Neuronal stem cell (in vitro differentiated cells): ENCODE results near the gene RAI14.

ENCODE experiments used
- DNase-seq: peaks from one replicate; pipeline ENCODE4 v3.0.0-alpha.2; 2013; ENCODE audit warnings: low spot score
- H2AFZ ChIP-seq: one replicate; pipeline ENCODE4 v1.6.1; 2013; ENCODE audit warnings: mild to moderate bottlenecking, low read length, inconsistent platforms
- H2AK5ac ChIP-seq: 2 replicates; pipeline ENCODE4 v1.6.1; 2013; ENCODE audit warnings: low read depth, mild to moderate bottlenecking, inconsistent platforms, low read length, moderate library complexity, mixed read lengths
- H2BK120ac ChIP-seq: 2 replicates; pipeline ENCODE4 v1.6.1; 2013; ENCODE audit warnings: low read depth, mild to moderate bottlenecking, inconsistent platforms, low read length, moderate library complexity, mixed read lengths
- H2BK12ac ChIP-seq: one replicate; pipeline ENCODE4 v1.6.1; 2013; ENCODE audit warnings: low read length, inconsistent platforms
- H2BK15ac ChIP-seq: 2 replicates; pipeline ENCODE4 v1.6.1; 2013; ENCODE audit warnings: mild to moderate bottlenecking, low read length, inconsistent platforms, mixed read lengths
- H2BK5ac ChIP-seq: one replicate; pipeline ENCODE4 v1.6.1; 2013; ENCODE audit warnings: inconsistent platforms, mild to moderate bottlenecking, low read length, moderate library complexity
- H3K14ac ChIP-seq: one replicate; pipeline ENCODE4 v1.6.1; 2013; ENCODE audit warnings: low read length, inconsistent platforms
- H3K18ac ChIP-seq: 2 replicates; pipeline ENCODE4 v1.6.1; 2013; ENCODE audit warnings: low read length, inconsistent platforms
- H3K23ac ChIP-seq: 2 replicates; pipeline ENCODE4 v1.6.1; 2013; ENCODE audit warnings: low read depth, mild to moderate bottlenecking, mixed read lengths, low read length, inconsistent platforms; ENCODE audit not compliant: poor library complexity
- H3K27ac ChIP-seq: replicated peaks from 3 replicates; pipeline ENCODE4 v1.5.1; 2013; ENCODE audit warnings: low read length, inconsistent platforms
- H3K27me3 ChIP-seq, 3 experiments: 2 replicates each; pipeline ENCODE4 v1.6.1; 2013; ENCODE audit warnings: low read length in 3 of 3, mild to moderate bottlenecking in 2 of 3, inconsistent platforms in 1 of 3, low read depth in 1 of 3, mixed read lengths in 1 of 3, moderate library complexity in 1 of 3; ENCODE audit not compliant: control insufficient read depth in 3 of 3, insufficient read depth in 3 of 3
- H3K36me3 ChIP-seq, 2 donors: replicated peaks in 1 of 2; 2 replicates each; pipeline ENCODE4 v1.6.1; 2013; ENCODE audit warnings: low read length in 2 of 2; ENCODE audit not compliant: control insufficient read depth in 2 of 2, insufficient read depth in 2 of 2
- H3K4ac ChIP-seq: 2 replicates; pipeline ENCODE4 v1.6.1; 2013; ENCODE audit warnings: inconsistent platforms, mild to moderate bottlenecking, low read length, moderate library complexity
- H3K4me1 ChIP-seq, 2 donors: 1 replicate in 1 of 2; 2 replicates in 1 of 2; pipeline ENCODE4 v1.6.1; 2013; ENCODE audit warnings: low read length in 2 of 2, low read depth in 1 of 2; ENCODE audit not compliant: control insufficient read depth in 2 of 2, insufficient read depth in 1 of 2
- H3K4me2 ChIP-seq: one replicate; pipeline ENCODE4 v1.6.1; 2013; ENCODE audit warnings: mild to moderate bottlenecking, low read length, inconsistent platforms; ENCODE audit not compliant: insufficient read depth, poor library complexity, severe bottlenecking
- H3K4me3 ChIP-seq, 2 donors: 2 replicates each; pipeline ENCODE4 v1.5.1; 2013; ENCODE audit warnings: low read length in 2 of 2, mild to moderate bottlenecking in 2 of 2, inconsistent platforms in 1 of 2, moderate library complexity in 1 of 2
- H3K79me1 ChIP-seq: one replicate; pipeline ENCODE4 v1.6.1; 2013; ENCODE audit warnings: low read depth, mild to moderate bottlenecking, inconsistent platforms, low read length, moderate library complexity
- H3K9ac ChIP-seq: one replicate; pipeline ENCODE4 v1.6.1; 2013; ENCODE audit warnings: mild to moderate bottlenecking, low read depth, low read length, inconsistent platforms; ENCODE audit not compliant: poor library complexity
- H3K9me3 ChIP-seq, 2 donors: replicated peaks in 1 of 2; 2 replicates each; pipeline versions ENCODE3 to v1.6.1; 2013; ENCODE audit warnings: low read length in 2 of 2, mild to moderate bottlenecking in 2 of 2, inconsistent platforms in 1 of 2, low read depth in 1 of 2, mixed read lengths in 1 of 2, moderate library complexity in 1 of 2; ENCODE audit not compliant: control insufficient read depth in 2 of 2, insufficient read depth in 1 of 2
- H4K8ac ChIP-seq: one replicate; pipeline ENCODE4 v1.6.1; 2013; ENCODE audit warnings: low read depth, mild to moderate bottlenecking, inconsistent platforms, low read length, moderate library complexity
- H4K91ac ChIP-seq: one replicate; pipeline ENCODE4 v1.6.1; 2013; ENCODE audit warnings: low read length, low read depth, mild to moderate bottlenecking, inconsistent platforms; ENCODE audit not compliant: poor library complexity
- WGBS, 2 donors: extraction: QIAGEN DNeasy Blood & Tissue Kit; methylation state at CpG; one replicate each; pipeline ENCODE4 v1.1.7; 2013; ENCODE audit warnings: missing lambda C conversion rate in 2 of 2, mixed read lengths in 1 of 2; ENCODE audit not compliant: insufficient read length in 2 of 2, insufficient replicate concordance in 1 of 2; ENCODE audit errors: extremely low coverage in 2 of 2; 5-methylcytosine and 5-hydroxymethylcytosine counted together

The RAI14 gene

DNA sequence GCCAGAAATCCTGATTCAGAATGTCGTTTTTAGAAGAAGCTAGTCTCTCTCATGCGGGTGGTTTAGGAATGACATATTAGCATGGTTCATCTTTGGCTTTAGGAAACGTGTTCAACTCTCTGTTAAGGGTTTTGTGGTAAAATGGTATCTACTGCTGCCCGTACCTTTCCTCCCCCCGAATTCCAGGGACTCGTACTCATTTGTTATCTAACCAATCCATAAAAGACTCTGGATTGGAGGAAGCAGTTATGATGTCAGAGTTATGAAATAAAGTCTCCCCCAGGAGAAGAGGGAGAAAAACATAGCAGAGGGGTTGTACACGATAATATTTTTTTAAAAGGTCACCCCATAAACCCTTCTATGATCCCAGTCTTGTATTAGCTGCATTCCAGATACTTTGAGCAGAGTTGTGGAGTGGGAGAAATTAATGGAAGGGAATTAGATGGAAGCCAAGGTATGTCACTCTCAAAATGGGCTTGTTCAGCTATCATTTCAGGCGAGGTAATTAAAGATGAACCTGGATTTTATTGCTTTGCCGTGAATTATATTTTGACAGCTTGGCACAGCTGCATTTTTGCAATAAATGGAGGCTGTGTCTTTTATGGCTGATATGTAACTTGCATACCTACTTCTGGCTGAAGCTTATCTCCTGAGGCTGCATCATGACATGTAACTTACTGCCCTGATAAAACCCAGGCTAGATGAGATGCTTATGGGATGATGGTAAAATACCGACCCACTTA is 31.3 kb downstream of the RAI14 start:
- H3K27me3 ChIP-seq, result no peaks in the 10 kb centered on the region
- no peak overlapping the region for H3K27ac ChIP-seq
- no peak for DNase-seq
- peaks cover 0 to 42% of the 10 kb centered on the region in 2 donors for H3K36me3 ChIP-seq
- no peak overlapping the region for H2BK12ac ChIP-seq
- no peak overlapping the region for H3K4me3 ChIP-seq
- no peak overlapping the region for H2BK15ac ChIP-seq
- peaks cover 22 to 32% of the 10 kb centered on the region in 2 donors for H3K4me1 ChIP-seq
- H2BK5ac ChIP-seq, result no peak overlapping the region
- H3K4ac ChIP-seq, result no peak overlapping the region
- no peak overlapping the region for H2AFZ ChIP-seq
- no peak overlapping the region for H4K91ac ChIP-seq
- no peak overlapping the region for H3K9ac ChIP-seq
- no peak overlapping the region for H2AK5ac ChIP-seq
- no peak overlapping the region for H3K18ac ChIP-seq
- H3K14ac ChIP-seq, result no peak overlapping the region
- H3K4me2 ChIP-seq, result no peak overlapping the region
- H4K8ac ChIP-seq, result no peak overlapping the region
- no peak overlapping the region for H3K23ac ChIP-seq
- no CpG with 5 or more reads among the region's 10 CpGs for WGBS, 2 donors
- no peaks in the 10 kb centered on the region for H3K79me1 ChIP-seq
- H3K9me3 ChIP-seq, result peaks cover 0 to 4% of the 10 kb centered on the region in 2 donors
- no peak overlapping the region for H2BK120ac ChIP-seq

DNA sequence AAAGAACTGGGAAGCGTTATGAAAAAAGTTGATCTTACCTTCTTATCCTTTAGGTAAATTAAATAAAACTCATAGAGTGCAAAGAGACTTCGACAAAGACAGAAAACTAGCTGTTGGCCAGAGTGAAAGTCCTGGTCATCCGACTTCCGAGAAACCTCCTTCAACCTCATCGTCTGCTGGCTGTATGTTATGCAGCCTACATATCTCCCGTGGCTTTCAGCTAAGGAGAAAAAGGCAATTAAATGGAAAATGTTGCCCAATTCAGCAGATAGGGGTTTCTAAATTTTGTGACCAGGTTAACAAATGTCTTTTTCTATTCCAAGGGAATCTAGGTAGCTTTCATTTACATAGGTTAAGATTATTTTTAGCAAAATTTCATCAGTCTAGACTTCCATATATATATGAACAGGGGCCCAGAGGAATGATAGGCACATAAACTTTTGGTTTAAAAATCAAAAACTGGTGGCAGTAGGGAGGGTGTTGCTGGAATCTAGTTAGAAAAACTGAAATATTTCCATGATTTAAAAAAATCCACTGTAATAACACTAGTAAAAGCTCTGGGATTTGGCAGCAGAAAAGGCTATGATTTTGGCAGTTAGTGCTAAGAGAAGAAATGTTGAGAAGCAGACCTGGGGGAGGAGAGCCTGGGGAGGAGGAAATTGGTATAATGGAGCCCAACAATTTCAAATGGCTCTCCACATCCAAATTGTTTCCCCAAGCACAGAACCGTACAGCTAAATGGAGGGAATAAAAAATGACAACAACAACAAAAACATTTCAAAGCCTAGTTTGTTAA is 32.1 kb downstream of the RAI14 start:
- Histone ChIP-seq H2BK5ac (no peak overlapping the region), H3K14ac (no peak overlapping the region), H2BK15ac (no peak overlapping the region), H3K4me2 (no peak overlapping the region), H3K23ac (no peak overlapping the region), H3K9me3 (peaks cover 0 to 4% of the 10 kb centered on the region in 2 donors), H3K27me3 (no peaks in the 10 kb centered on the region), H3K18ac (no peak overlapping the region), H3K9ac (no peak overlapping the region), H4K8ac (no peak overlapping the region), H3K4me1 (peaks cover 26 to 32% of the 10 kb centered on the region in 2 donors), H2AK5ac (no peak overlapping the region), H2BK120ac (no peak overlapping the region), H3K4me3 (no peak overlapping the region), H3K27ac (no peak overlapping the region), H2AFZ (no peak overlapping the region), H3K4ac (no peak overlapping the region), H2BK12ac (no peak overlapping the region), H3K36me3 (peaks cover 2 to 49% of the 10 kb centered on the region in 2 donors), H4K91ac (no peak overlapping the region), H3K79me1 (peaks cover 5% of the 10 kb centered on the region)
- no peak for DNase-seq
- WGBS, 2 donors, result no CpG with 5 or more reads among the region's 7 CpGs

DNA sequence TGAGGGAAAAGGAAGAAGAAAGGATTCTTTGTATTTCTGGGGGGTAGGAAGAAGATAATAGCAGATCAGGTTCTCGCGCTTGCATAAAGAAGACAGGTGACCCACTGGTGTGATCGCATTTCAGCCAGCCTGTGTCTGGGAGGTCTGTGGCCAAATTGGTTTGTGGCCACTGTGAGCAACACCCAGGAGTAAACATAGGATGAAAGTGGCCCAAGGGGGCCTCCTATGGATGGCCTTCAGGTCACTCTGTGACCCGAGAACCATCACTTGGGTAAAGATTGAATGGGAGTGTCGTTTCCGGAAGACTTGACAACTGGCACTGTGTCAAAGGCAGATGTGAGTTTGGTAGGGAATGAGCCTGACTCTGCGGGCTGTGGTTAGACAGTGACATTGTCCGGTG is 34.2 kb downstream of the RAI14 start:
- peaks cover 15 to 25% of the 10 kb centered on the region in 2 donors for H3K4me1 ChIP-seq
- H3K23ac ChIP-seq, result no peak overlapping the region
- no peak overlapping the region for H4K8ac ChIP-seq
- no peak overlapping the region for H2AFZ ChIP-seq
- H2BK12ac ChIP-seq, result no peak overlapping the region
- H3K4ac ChIP-seq, result no peak overlapping the region
- no peak overlapping the region for H3K18ac ChIP-seq
- no peak overlapping the region for H3K14ac ChIP-seq
- H4K91ac ChIP-seq, result no peak overlapping the region
- no peak overlapping the region for H2BK5ac ChIP-seq
- H3K79me1 ChIP-seq, result peaks cover 5% of the 10 kb centered on the region
- peaks cover 3 to 58% of the 10 kb centered on the region in 2 donors for H3K36me3 ChIP-seq
- WGBS, 2 donors, result no CpG with 5 or more reads among the region's 8 CpGs
- no peak overlapping the region for H2BK120ac ChIP-seq
- no peaks in the 10 kb centered on the region for H3K27me3 ChIP-seq
- H2BK15ac ChIP-seq, result no peak overlapping the region
- H3K27ac ChIP-seq, result no peak overlapping the region
- no peak overlapping the region for H3K4me3 ChIP-seq
- H3K4me2 ChIP-seq, result no peak overlapping the region
- H2AK5ac ChIP-seq, result no peak overlapping the region
- no peak for DNase-seq
- H3K9me3 ChIP-seq, result peaks cover 0 to 4% of the 10 kb centered on the region in 2 donors
- H3K9ac ChIP-seq, result no peak overlapping the region

DNA sequence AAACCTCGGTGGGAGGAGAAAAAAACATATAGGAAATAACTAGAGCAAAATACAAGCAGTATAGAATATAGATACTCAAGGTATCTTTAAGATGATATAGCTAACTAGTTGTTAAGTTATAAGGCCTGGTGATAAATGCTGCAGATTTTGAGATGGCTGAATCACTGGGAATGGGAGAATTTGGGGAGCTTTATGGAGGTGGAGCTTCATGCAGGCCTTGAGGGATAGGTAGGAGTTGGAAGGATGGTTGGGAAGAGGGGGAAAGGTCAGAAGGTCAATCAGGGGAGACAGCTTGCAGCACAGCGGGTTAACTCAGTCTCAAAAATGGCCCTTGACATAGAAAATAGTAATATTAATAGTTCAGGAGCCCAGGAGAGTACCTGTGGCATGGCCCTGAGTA is 34.8 kb downstream of the RAI14 start:
- Histone ChIP-seq H2AK5ac (no peak overlapping the region), H4K91ac (no peak overlapping the region), H3K14ac (no peak overlapping the region), H2BK5ac (no peak overlapping the region), H3K4me1 (peaks cover 13 to 20% of the 10 kb centered on the region in 2 donors), H3K23ac (no peak overlapping the region), H4K8ac (no peak overlapping the region), H3K18ac (no peak overlapping the region), H2AFZ (no peak overlapping the region), H3K36me3 (peaks cover 3 to 62% of the 10 kb centered on the region in 2 donors), H2BK15ac (no peak overlapping the region), H3K27me3 (no peaks in the 10 kb centered on the region), H3K79me1 (peaks cover 5% of the 10 kb centered on the region), H3K4me3 (no peak overlapping the region), H2BK120ac (no peak overlapping the region), H3K4ac (no peak overlapping the region), H3K27ac (no peak overlapping the region), H3K4me2 (no peak overlapping the region), H2BK12ac (no peak overlapping the region), H3K9ac (no peak overlapping the region), H3K9me3 (peaks cover 0 to 4% of the 10 kb centered on the region in 2 donors)
- no CpG with 5 or more reads among the region's 2 CpGs for WGBS, 2 donors
- no peak for DNase-seq
